CD14-positive monocyte (primary cell): ENCODE results near the gene CLCF1. TPM values are rescaled to one million over a fixed set of nuclear protein-coding genes. Genes with fewer than 3 reads are reported as not detected.

Experiments used
- DNase-seq, 3 donors: peaks; one replicate each; pipeline ENCODE4 v3.0.0-alpha.2; 2011 to 2022
- H2AFZ ChIP-seq: 2 replicates; pipeline ENCODE4 v1.6.0; 2012; ENCODE audit warnings: mild to moderate bottlenecking, low read depth, low read length, inconsistent platforms; ENCODE audit not compliant: insufficient read depth, poor library complexity, severe bottlenecking
- H3K27ac ChIP-seq, 2 donors: 1 replicate in 1 of 2; 2 replicates in 1 of 2; pipeline ENCODE4 v1.5.1; 2012 to 2013; ENCODE audit warnings: low read length in 2 of 2, control low read depth in 1 of 2, inconsistent platforms in 1 of 2, low read depth in 1 of 2, mild to moderate bottlenecking in 1 of 2
- H3K27me3 ChIP-seq, 2 donors: one replicate each; pipeline versions ENCODE4 v1.6.0 to v1.6.1; 2011 to 2013; ENCODE audit warnings: low read length in 2 of 2; ENCODE audit not compliant: control insufficient read depth in 2 of 2, insufficient read depth in 2 of 2
- H3K36me3 ChIP-seq, 2 donors: replicated peaks in 1 of 2; 1 replicate in 1 of 2; 2 replicates in 1 of 2; pipeline versions ENCODE4 v1.5.1 to v1.6.1; 2012 to 2013; ENCODE audit warnings: low read length in 2 of 2, control low read depth in 1 of 2, inconsistent platforms in 1 of 2, mild to moderate bottlenecking in 1 of 2; ENCODE audit not compliant: insufficient read depth in 2 of 2, control insufficient read depth in 1 of 2
- H3K4me1 ChIP-seq, 2 donors: 1 replicate in 1 of 2; 2 replicates in 1 of 2; pipeline versions ENCODE4 v1.5.1 to v1.6.1; 2012 to 2013; ENCODE audit warnings: low read length in 2 of 2, control low read depth in 1 of 2, inconsistent platforms in 1 of 2, mild to moderate bottlenecking in 1 of 2, moderate library complexity in 1 of 2; ENCODE audit not compliant: insufficient read depth in 2 of 2, control insufficient read depth in 1 of 2
- H3K4me2 ChIP-seq: replicated peaks from 2 replicates; pipeline ENCODE3; 2012; ENCODE audit warnings: low read length, moderate library complexity, mild to moderate bottlenecking; ENCODE audit not compliant: poor library complexity, severe bottlenecking; ENCODE audit errors: extremely low read depth
- H3K4me3 ChIP-seq, 3 experiments: fragments of 200-600 bp in 1 of 3; sonication (generic) in 1 of 3; replicated peaks in 1 of 3; 1 replicate in 2 of 3; 2 replicates in 1 of 3; pipeline ENCODE4 v1.5.1; 2011 to 2013; ENCODE audit warnings: low read length in 3 of 3, mild to moderate bottlenecking in 3 of 3, control low read depth in 2 of 3, low read depth in 2 of 3, inconsistent platforms in 1 of 3, moderate library complexity in 1 of 3
- H3K79me2 ChIP-seq: 2 replicates; pipeline ENCODE4 v1.6.0; 2012; ENCODE audit warnings: mild to moderate bottlenecking, control low read depth, inconsistent platforms, low read length, moderate library complexity; ENCODE audit not compliant: insufficient read depth
- H3K9ac ChIP-seq: 2 replicates; pipeline ENCODE4 v1.6.0; 2017; ENCODE audit warnings: low read length, mild to moderate bottlenecking; ENCODE audit not compliant: insufficient read depth, poor library complexity, severe bottlenecking
- H3K9me3 ChIP-seq, 2 donors: replicated peaks in 1 of 2; 1 replicate in 1 of 2; 2 replicates in 1 of 2; pipeline versions ENCODE4 v1.5.1 to v1.6.1; 2012 to 2013; ENCODE audit warnings: low read length in 2 of 2, control low read depth in 1 of 2; ENCODE audit not compliant: control insufficient read depth in 1 of 2, insufficient read depth in 1 of 2
- H4K20me1 ChIP-seq: 2 replicates; pipeline ENCODE4 v1.6.0; 2012; ENCODE audit warnings: mild to moderate bottlenecking, low read length, control low read depth, moderate library complexity; ENCODE audit not compliant: insufficient read depth
- H3K27ac Mint-ChIP-seq, 7 donors: one replicate each; pipeline ENCODE4 v1.8.0; 2020; ENCODE audit warnings: mild to moderate bottlenecking in 7 of 7, mixed read lengths in 7 of 7, moderate library complexity in 6 of 7, inconsistent platforms in 2 of 7
- H3K27me3 Mint-ChIP-seq, 3 donors: one replicate each; pipeline ENCODE4 v1.8.0; 2021 to 2022; ENCODE audit warnings: low read depth in 3 of 3, mild to moderate bottlenecking in 3 of 3, mixed read lengths in 3 of 3, moderate library complexity in 3 of 3, inconsistent platforms in 1 of 3
- H3K36me3 Mint-ChIP-seq, 2 donors: one replicate each; pipeline ENCODE4 v1.8.0; 2020; ENCODE audit warnings: mixed read lengths in 2 of 2, inconsistent platforms in 1 of 2, mild to moderate bottlenecking in 1 of 2
- H3K4me1 Mint-ChIP-seq: one replicate; pipeline ENCODE4 v1.8.0; 2020; ENCODE audit warnings: mild to moderate bottlenecking, mixed read lengths
- H3K4me3 Mint-ChIP-seq, 2 donors: one replicate each; pipeline ENCODE4 v1.8.0; 2020; ENCODE audit warnings: mild to moderate bottlenecking in 2 of 2, mixed read lengths in 2 of 2, moderate library complexity in 1 of 2
- H3K9me3 Mint-ChIP-seq, 7 donors: one replicate each; pipeline ENCODE4 v1.8.0; 2020 to 2022; ENCODE audit warnings: mixed read lengths in 7 of 7, mild to moderate bottlenecking in 6 of 7, moderate library complexity in 6 of 7, inconsistent platforms in 2 of 7
- CTCF ChIP-seq: fragments of 200-600 bp; IDR thresholded peaks from one replicate; pipeline ENCODE4 v1.8.0; 2022; ENCODE audit warnings: antibody characterized with exemption, mild to moderate bottlenecking
- WGBS: methylation state at CpG from one replicate; pipeline ENCODE4 v1.1.5; 2013; ENCODE audit warnings: missing lambda C conversion rate; ENCODE audit not compliant: insufficient coverage; 5-methylcytosine and 5-hydroxymethylcytosine counted together
- intact Hi-C, 2 donors: fragments of 100-400 bp; cut with micrococcal nuclease; formaldehyde crosslinking; loops; one replicate each; pipeline versions ENCODE4 v1.15.0 to v1.15.1; 2023
- polyA plus RNA-seq, 3 donors: library from polyadenylated mRNA; depleted of rRNA in 1 of 3; unstranded in 2 of 3; stranded (reverse) in 1 of 3; fragments of 300-500 nt in 2 of 3; fragments of >200 nt in 1 of 3; fragmentation: Illumina TruSeq in 2 of 3; gene quantifications; 1 replicate in 2 of 3; 2 replicates in 1 of 3; pipeline ENCODE4 v1.2.3, GENCODE V29; 2012 to 2021

The CLCF1 gene
- polyA plus RNA-seq, 3 donors = 0.44 to 14.8 (median 0.94) TPM

- no peak overlapping the region for H3K9ac ChIP-seq
- intact Hi-C loops = no loop called here
- Mint-ChIP-seq H3K36me3 (no peaks in the 10 kb centered on the region), H3K4me3 (no peak overlapping the region), H3K27me3 (peaks cover 4 to 17% (median 12%) of the 10 kb centered on the region in 3 donors), H3K4me1 (peaks cover 8% of the 10 kb centered on the region), H3K9me3 (no peaks in the 10 kb centered on the region), H3K27ac (no peak overlapping the region)
- WGBS = 83% methylated on average over 2 of the region's 3 CpGs
- H2AFZ ChIP-seq = no peak overlapping the region
- H3K27ac ChIP-seq = no peak overlapping the region
- no peaks in the 10 kb centered on the region for H3K79me2 ChIP-seq
- H3K4me1 ChIP-seq = peaks cover 9 to 12% of the 10 kb centered on the region in 2 donors
- H3K9me3 ChIP-seq = no peaks in the 10 kb centered on the region
- no peaks in the 10 kb centered on the region for H4K20me1 ChIP-seq
- peaks cover 0 to 4% of the 10 kb centered on the region in 2 donors for H3K27me3 ChIP-seq
- no peak overlapping the region for H3K4me3 ChIP-seq
- no peak for DNase-seq
- no peak for TF ChIP-seq CTCF
- H3K36me3 ChIP-seq = no peaks in the 10 kb centered on the region
- no peak overlapping the region for H3K4me2 ChIP-seq
These were observed 51.3 kb downstream of the CLCF1 start for GRCh38 chr11:67322049-67322448.

- H3K9me3 Mint-ChIP-seq = no peaks in the 10 kb centered on the region
- peaks cover 0 to 4% of the 10 kb centered on the region in 2 donors for H3K27me3 ChIP-seq
- peaks cover 16 to 19% of the 10 kb centered on the region in 2 donors for H3K4me1 ChIP-seq
- WGBS = 97% methylated on average over 3 of the region's 6 CpGs
- H3K36me3 Mint-ChIP-seq = no peaks in the 10 kb centered on the region
- no peak for DNase-seq
- no peak overlapping the region for H3K4me3 Mint-ChIP-seq
- peaks cover 11% of the 10 kb centered on the region for H3K4me1 Mint-ChIP-seq
- no peak for TF ChIP-seq CTCF
- no peak overlapping the region for H3K27ac Mint-ChIP-seq
- H4K20me1 ChIP-seq = no peaks in the 10 kb centered on the region
- H3K27me3 Mint-ChIP-seq = peaks cover 4 to 17% (median 12%) of the 10 kb centered on the region in 3 donors
- intact Hi-C loops = no loop called here
- no peak overlapping the region for H2AFZ ChIP-seq
- H3K36me3 ChIP-seq = no peaks in the 10 kb centered on the region
- no peak overlapping the region for H3K9ac ChIP-seq
- H3K4me2 ChIP-seq = no peak overlapping the region
- H3K27ac ChIP-seq = no peak overlapping the region
- H3K4me3 ChIP-seq = no peak overlapping the region
- H3K9me3 ChIP-seq = no peaks in the 10 kb centered on the region
- H3K79me2 ChIP-seq = no peaks in the 10 kb centered on the region
These were observed 52.0 kb downstream of the CLCF1 start for GRCh38 chr11:67321313-67321871.
